Glutamatergic neuron (in vitro differentiated cells): Measurements from ENCODE around the gene ELFN1. TPM values are rescaled to one million over a fixed set of nuclear protein-coding genes. Genes with fewer than 3 reads are reported as not detected.
A peak's percentile ranks its signal among the peaks of the same experiment; 100 is the strongest.

Experiments used
- DNase-seq: peaks from one replicate; pipeline ENCODE4 v3.0.0; 2022
- H3K27ac Mint-ChIP-seq: one replicate; pipeline ENCODE4 v1.8.0; 2020; ENCODE audit warnings: mild to moderate bottlenecking, mixed read lengths, inconsistent platforms; ENCODE audit not compliant: unreplicated experiment
- H3K27me3 Mint-ChIP-seq: one replicate; pipeline ENCODE4 v1.8.0; 2020; ENCODE audit warnings: mild to moderate bottlenecking, moderate library complexity, mixed read lengths, inconsistent platforms; ENCODE audit not compliant: unreplicated experiment
- H3K36me3 Mint-ChIP-seq: one replicate; pipeline ENCODE4 v1.8.0; 2020; ENCODE audit warnings: mild to moderate bottlenecking, mixed read lengths, inconsistent platforms; ENCODE audit not compliant: unreplicated experiment
- H3K4me1 Mint-ChIP-seq: one replicate; pipeline ENCODE4 v1.8.0; 2020; ENCODE audit warnings: mild to moderate bottlenecking, low read depth, mixed read lengths, inconsistent platforms; ENCODE audit not compliant: unreplicated experiment
- H3K4me3 Mint-ChIP-seq: one replicate; pipeline ENCODE4 v1.8.0; 2020; ENCODE audit warnings: mild to moderate bottlenecking, mixed read lengths, inconsistent platforms; ENCODE audit not compliant: unreplicated experiment
- H3K9me3 Mint-ChIP-seq: one replicate; pipeline ENCODE4 v1.8.0; 2020; ENCODE audit warnings: mild to moderate bottlenecking, moderate library complexity, mixed read lengths, inconsistent platforms; ENCODE audit not compliant: unreplicated experiment
- long read RNA-seq: library from polyadenylated mRNA; unstranded; transcript quantifications from one replicate; pipeline ENCODE4 v2.0.0, GENCODE V29; 2020; ENCODE audit not compliant: unreplicated experiment
- total RNA-seq: library from RNA; stranded (reverse); fragmentation: NEBNext Ultra II Directional; extraction: Animal tissue kit (Norgen Biotek cat#: 25700); gene quantifications from one replicate; pipeline ENCODE4 v1.2.1, GENCODE V29; 2021; ENCODE audit not compliant: unreplicated experiment
- TF ChIP-seq, protein P1 (sequence below): fragments of 200-600 bp; sonication (generic); IDR thresholded peaks from one replicate; pipeline ENCODE4 v1.5.0; 2021; ENCODE audit not compliant: partially characterized antibody, unreplicated experiment

The ELFN1 gene
- 40.0 TPM for total RNA-seq
- long read RNA-seq, partial matches to known transcripts = 0 of 1 reads
- long read RNA-seq, other reads (novel, unspliced or antisense) = 1 of 1 reads

- H3K4me1 Mint-ChIP-seq = peaks cover 7% of the 10 kb centered on the region
- H3K27ac Mint-ChIP-seq = peak within 1 kb of the TSS; percentile 57
- H3K9me3 Mint-ChIP-seq = no peaks in the 10 kb centered on the region
- peak within 1 kb of the TSS; percentile 65 for H3K4me3 Mint-ChIP-seq
- TF ChIP-seq, protein P1, sequence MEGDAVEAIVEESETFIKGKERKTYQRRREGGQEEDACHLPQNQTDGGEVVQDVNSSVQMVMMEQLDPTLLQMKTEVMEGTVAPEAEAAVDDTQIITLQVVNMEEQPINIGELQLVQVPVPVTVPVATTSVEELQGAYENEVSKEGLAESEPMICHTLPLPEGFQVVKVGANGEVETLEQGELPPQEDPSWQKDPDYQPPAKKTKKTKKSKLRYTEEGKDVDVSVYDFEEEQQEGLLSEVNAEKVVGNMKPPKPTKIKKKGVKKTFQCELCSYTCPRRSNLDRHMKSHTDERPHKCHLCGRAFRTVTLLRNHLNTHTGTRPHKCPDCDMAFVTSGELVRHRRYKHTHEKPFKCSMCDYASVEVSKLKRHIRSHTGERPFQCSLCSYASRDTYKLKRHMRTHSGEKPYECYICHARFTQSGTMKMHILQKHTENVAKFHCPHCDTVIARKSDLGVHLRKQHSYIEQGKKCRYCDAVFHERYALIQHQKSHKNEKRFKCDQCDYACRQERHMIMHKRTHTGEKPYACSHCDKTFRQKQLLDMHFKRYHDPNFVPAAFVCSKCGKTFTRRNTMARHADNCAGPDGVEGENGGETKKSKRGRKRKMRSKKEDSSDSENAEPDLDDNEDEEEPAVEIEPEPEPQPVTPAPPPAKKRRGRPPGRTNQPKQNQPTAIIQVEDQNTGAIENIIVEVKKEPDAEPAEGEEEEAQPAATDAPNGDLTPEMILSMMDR = no peak
- peak; percentile 91 for DNase-seq
- peaks cover 2% of the 10 kb centered on the region for H3K27me3 Mint-ChIP-seq
- no peaks in the 10 kb centered on the region for H3K36me3 Mint-ChIP-seq
Observed at GRCh38 chr7:1669954-1670893, at the start of gene ELFN1. ELFN1 (plus strand) TSS chr7:1670277; CDS start chr7:1744597, 74,320 bp downstream.

DNA sequence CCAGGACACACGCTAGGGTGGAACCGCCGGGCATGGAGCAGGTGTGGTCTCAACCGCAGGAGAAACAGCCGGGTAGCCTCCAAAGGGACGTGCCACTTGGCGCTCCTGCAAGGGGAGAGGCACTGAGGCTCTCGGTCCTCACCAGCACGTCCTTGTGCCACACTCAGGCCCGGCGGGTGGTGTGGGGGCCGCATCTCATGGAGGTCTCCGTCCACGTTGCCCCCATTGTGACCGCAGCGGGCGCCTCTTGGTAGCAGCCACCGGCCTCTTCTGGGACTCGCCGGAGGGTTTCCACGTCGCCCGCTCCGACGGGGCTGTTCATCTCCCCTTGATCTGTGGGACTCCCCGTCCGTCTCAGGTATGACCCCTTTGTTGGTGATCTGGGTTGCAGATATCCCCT is 49.2 kb upstream of the ELFN1 start:
- no peak overlapping the region for H3K27ac Mint-ChIP-seq
- TF ChIP-seq, protein P1 = no peak
- peaks cover 1% of the 10 kb centered on the region for H3K27me3 Mint-ChIP-seq
- H3K4me3 Mint-ChIP-seq = no peak overlapping the region
- DNase-seq = no peak
- peaks cover 4% of the 10 kb centered on the region for H3K4me1 Mint-ChIP-seq
- H3K9me3 Mint-ChIP-seq = peaks cover 2% of the 10 kb centered on the region
- H3K36me3 Mint-ChIP-seq = no peaks in the 10 kb centered on the region

GRCh38 chr7:1621718-1622117 is 48.4 kb upstream of the ELFN1 start:
- Mint-ChIP-seq H3K9me3 (peaks cover 4% of the 10 kb centered on the region), H3K27me3 (peaks cover 4% of the 10 kb centered on the region), H3K4me3 (no peak overlapping the region), H3K27ac (no peak overlapping the region), H3K36me3 (peaks cover 3% of the 10 kb centered on the region), H3K4me1 (peaks cover 4% of the 10 kb centered on the region)
- DNase-seq = no peak
- TF ChIP-seq, protein P1 = no peak

DNA sequence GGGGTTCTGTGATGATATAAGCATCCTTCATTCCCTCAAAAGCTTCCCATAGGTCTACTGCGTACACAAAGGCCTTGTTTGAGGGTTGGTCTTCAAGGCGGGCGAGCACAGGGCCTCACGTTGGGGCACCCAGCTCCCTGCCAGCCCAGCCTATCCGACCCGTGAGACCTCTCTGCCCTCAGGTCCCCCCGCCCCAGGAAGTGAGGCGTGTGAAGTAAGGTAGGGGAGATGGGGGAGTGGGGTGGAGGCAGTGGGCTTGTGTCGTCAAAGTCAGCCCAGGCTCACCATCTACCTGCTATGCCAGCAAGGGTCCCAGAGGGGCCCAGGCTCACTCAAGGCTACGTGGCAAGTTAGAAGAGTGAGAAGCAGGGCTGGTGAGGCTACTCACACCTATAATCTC is 47.6 kb upstream of the ELFN1 start:
- Mint-ChIP-seq H3K36me3 (peaks cover 5% of the 10 kb centered on the region), H3K27ac (no peak overlapping the region), H3K4me1 (peaks cover 4% of the 10 kb centered on the region), H3K27me3 (peaks cover 5% of the 10 kb centered on the region), H3K4me3 (no peak overlapping the region), H3K9me3 (peaks cover 6% of the 10 kb centered on the region)
- TF ChIP-seq, protein P1 = no peak
- no peak for DNase-seq

DNA sequence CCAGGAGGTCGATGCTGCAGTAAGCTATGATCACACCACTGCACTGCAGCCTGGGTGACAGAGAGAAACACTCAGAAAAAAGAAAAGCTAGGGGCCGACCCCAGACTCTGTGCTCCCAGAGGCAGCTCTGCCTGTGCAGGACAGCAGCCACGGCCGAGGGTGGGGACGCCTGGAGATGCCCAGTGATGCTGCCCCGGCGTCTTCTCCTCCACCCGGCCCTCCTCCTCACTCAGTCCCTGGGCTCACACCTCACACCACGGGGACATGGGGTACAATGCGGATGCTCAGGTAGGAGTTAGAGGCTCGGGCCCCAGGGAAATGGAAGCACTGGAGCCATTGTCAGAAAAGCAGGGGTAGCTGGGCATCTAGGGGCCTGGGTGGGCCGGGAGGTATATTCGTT is 46.3 kb upstream of the ELFN1 start:
- Mint-ChIP-seq H3K27me3 (peaks cover 5% of the 10 kb centered on the region), H3K4me1 (peaks cover 4% of the 10 kb centered on the region), H3K27ac (no peak overlapping the region), H3K4me3 (no peak overlapping the region), H3K36me3 (peaks cover 5% of the 10 kb centered on the region), H3K9me3 (peaks cover 9% of the 10 kb centered on the region)
- no peak for DNase-seq
- TF ChIP-seq, protein P1 = no peak
